HEK293 (cell line): ENCODE measurements around the gene TRPM6.

Experiments
- CTCF ChIA-PET: fragments of 350-600 bp; formaldehyde crosslinking; extraction: SDS; loops from one replicate; lab custom pipeline; 2021; ENCODE audit warnings: antibody characterized with exemption; lab: Yijun Ruan, JAX
- POLR2A ChIA-PET: fragments of 300-600 bp; formaldehyde crosslinking; extraction: SDS; loops from one replicate; lab custom pipeline; 2020; ENCODE audit warnings: antibody characterized with exemption, inconsistent platforms; lab: Yijun Ruan, JAX
- H3K27ac ChIP-seq: fragments of 200-500 bp; sonication (Bioruptor generic); 2 replicates; pipeline ENCODE4 v1.5.1; 2014; ENCODE audit warnings: low read depth, low read length, control low read depth, inconsistent platforms; ENCODE audit errors: extremely low read depth
- H3K36me3 ChIP-seq, 2 experiments: fragments of 200-500 bp in 1 of 2; sonication (Bioruptor generic) in 1 of 2; 1 replicate in 1 of 2; 2 replicates in 1 of 2; pipeline ENCODE4 v1.5.1; 2014 to 2017; ENCODE audit warnings: inconsistent platforms in 2 of 2, low read length in 2 of 2; ENCODE audit not compliant: control insufficient read depth in 2 of 2, insufficient read depth in 1 of 2
- H3K4me1 ChIP-seq: fragments of 200-500 bp; sonication (Bioruptor generic); 2 replicates; pipeline ENCODE4 v1.5.1; 2014; ENCODE audit warnings: mild to moderate bottlenecking, low read length, inconsistent platforms; ENCODE audit not compliant: control insufficient read depth, insufficient read depth
- H3K4me3 ChIP-seq: 2 replicates; pipeline ENCODE4 v1.5.1; 2011; ENCODE audit warnings: low read depth, mild to moderate bottlenecking, control low read depth, low read length, moderate library complexity
- H3K9me3 ChIP-seq: fragments of 200-500 bp; sonication (Bioruptor generic); 2 replicates; pipeline ENCODE4 v1.5.1; 2014; ENCODE audit warnings: low read depth, low read length, inconsistent platforms; ENCODE audit not compliant: control insufficient read depth, insufficient read depth
- HOXC10 ChIP-seq: sonication (generic); formaldehyde crosslinking; IDR thresholded peaks from 2 replicates; pipeline ENCODE4 v1.8.1; 2023; ENCODE audit warnings: mild to moderate bottlenecking, missing genetic modification reagents
- KLF7 ChIP-seq: fragments of 450-650 bp; formaldehyde crosslinking; IDR thresholded peaks from 2 replicates; pipeline ENCODE4 v1.5.1; 2016; ENCODE audit warnings: missing biosample characterization, missing genetic modification characterization, borderline replicate concordance
- MEIS1 ChIP-seq: sonication (generic); formaldehyde crosslinking; IDR thresholded peaks from 2 replicates; pipeline ENCODE4 v1.8.1; 2022; ENCODE audit warnings: missing genetic modification reagents, mild to moderate bottlenecking, borderline replicate concordance
- OVOL3 ChIP-seq: fragments of 450-650 bp; formaldehyde crosslinking; IDR thresholded peaks from 2 replicates; pipeline ENCODE4 v1.5.1; 2016; ENCODE audit warnings: missing biosample characterization, missing genetic modification characterization
- REPIN1 ChIP-seq: fragments of 450-650 bp; formaldehyde crosslinking; IDR thresholded peaks from 2 replicates; pipeline ENCODE4 v1.5.1; 2017; ENCODE audit warnings: missing biosample characterization, missing genetic modification characterization, low read depth
- SCRT2 ChIP-seq: fragments of 450-650 bp; formaldehyde crosslinking; IDR thresholded peaks from 2 replicates; pipeline ENCODE4 v1.5.1; 2016; ENCODE audit warnings: missing biosample characterization, missing genetic modification characterization
- SETDB1 ChIP-seq: IDR thresholded peaks from one replicate; pipeline ENCODE4 v1.6.1; 2017; ENCODE audit warnings: mild to moderate bottlenecking, low read length, moderate library complexity, mixed read lengths; ENCODE audit not compliant: insufficient read length
- YY1 ChIP-seq: fragments of 450-650 bp; formaldehyde crosslinking; IDR thresholded peaks from 2 replicates; pipeline ENCODE4 v1.5.1; 2018; ENCODE audit warnings: missing biosample characterization, missing genetic modification characterization
- ZNF311 ChIP-seq: fragments of 450-650 bp; formaldehyde crosslinking; IDR thresholded peaks from 2 replicates; pipeline ENCODE4 v1.5.1; 2017; ENCODE audit warnings: missing biosample characterization, missing genetic modification characterization, borderline replicate concordance
- ZNF350 ChIP-seq: fragments of 450-650 bp; formaldehyde crosslinking; IDR thresholded peaks from 2 replicates; pipeline ENCODE4 v1.5.0; 2017; ENCODE audit warnings: missing biosample characterization, mild to moderate bottlenecking, missing genetic modification characterization
- ZNF501 ChIP-seq: fragments of 450-650 bp; formaldehyde crosslinking; IDR thresholded peaks from 2 replicates; pipeline ENCODE4 v1.5.1; 2016; ENCODE audit warnings: missing biosample characterization, missing genetic modification characterization
- ZNF521 ChIP-seq: fragments of 450-650 bp; formaldehyde crosslinking; IDR thresholded peaks from 2 replicates; pipeline ENCODE4 v1.5.1; 2017; ENCODE audit warnings: missing biosample characterization, mild to moderate bottlenecking, missing genetic modification characterization
- ZNF544 ChIP-seq: fragments of 450-650 bp; formaldehyde crosslinking; IDR thresholded peaks from 2 replicates; pipeline ENCODE4 v1.5.0; 2017; ENCODE audit warnings: missing biosample characterization, missing genetic modification characterization
- ZNF555 ChIP-seq: fragments of 450-650 bp; formaldehyde crosslinking; conservative IDR thresholded peaks from 2 replicates; pipeline ENCODE4 v1.5.1; 2017; ENCODE audit warnings: missing biosample characterization, mild to moderate bottlenecking, missing genetic modification characterization, inconsistent platforms
- ZNF561 ChIP-seq: fragments of 450-650 bp; IDR thresholded peaks from 2 replicates; pipeline ENCODE4 v1.5.1; 2018; ENCODE audit warnings: missing biosample characterization, missing genetic modification characterization, borderline replicate concordance
- ZNF623 ChIP-seq: fragments of 450-650 bp; formaldehyde crosslinking; IDR thresholded peaks from 2 replicates; pipeline ENCODE4 v1.5.1; 2016; ENCODE audit warnings: missing biosample characterization, missing genetic modification characterization
- ZNF670 ChIP-seq: fragments of 450-650 bp; formaldehyde crosslinking; IDR thresholded peaks from 2 replicates; pipeline ENCODE4 v1.5.1; 2016; ENCODE audit warnings: missing biosample characterization, missing genetic modification characterization, low read depth
- ZNF830 ChIP-seq: fragments of 450-650 bp; IDR thresholded peaks from 2 replicates; pipeline ENCODE4 v1.5.0; 2018; ENCODE audit warnings: missing biosample characterization, missing genetic modification characterization, low read depth, mild to moderate bottlenecking, moderate library complexity
- TF ChIP-seq, protein P1 (sequence below): fragments of 450-650 bp; formaldehyde crosslinking; IDR thresholded peaks from 2 replicates; pipeline ENCODE4 v1.5.1; 2016; ENCODE audit warnings: missing biosample characterization, missing genetic modification characterization
- TF ChIP-seq, protein P2 (sequence below): IDR thresholded peaks from 2 replicates; pipeline ENCODE4 v1.6.1; 2011; ENCODE audit warnings: mild to moderate bottlenecking, low read depth, low read length, borderline replicate concordance

Gene TRPM6

DNA sequence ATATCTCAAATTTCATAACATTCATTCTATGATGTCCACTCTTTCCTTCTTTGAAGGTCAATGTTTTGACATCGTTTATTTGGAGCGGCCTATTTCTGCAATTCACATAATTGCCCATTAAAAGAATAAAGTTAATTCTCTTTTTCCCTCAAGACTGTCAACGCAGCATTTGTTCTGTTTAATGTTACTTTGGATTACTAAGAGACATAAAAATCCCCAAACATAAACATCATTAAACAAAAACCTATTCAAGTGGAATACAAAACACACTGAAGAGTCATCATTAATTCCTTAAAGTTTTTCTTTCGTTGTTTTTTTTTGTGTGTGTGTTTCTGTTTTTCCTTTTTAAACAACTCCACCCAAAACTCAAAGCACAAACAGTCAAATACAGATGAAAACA is 151.1 kb downstream of the TRPM6 start:
- no peak for TF ChIP-seq ZNF561 (tag by site-specific recombination)
- TF ChIP-seq, all 188 proteins: peak for 0
- H3K36me3 ChIP-seq = no peaks in the 10 kb centered on the region
- ChIA-PET CTCF (interaction anchor here (1.6 kb wide), 1 partner anchor 41 kb away, joined by 3 read pairs; no protein-coding TSS in a partner anchor), POLR2A (no interaction called here)
- H3K9me3 ChIP-seq = no peaks in the 10 kb centered on the region
- no peak overlapping the region for H3K27ac ChIP-seq
- no peaks in the 10 kb centered on the region for H3K4me1 ChIP-seq
- H3K4me3 ChIP-seq = no peak overlapping the region

GRCh38 chr9:74735761-74736160 is 152.0 kb downstream of the TRPM6 start:
- TF ChIP-seq SCRT2 (no peak), ZNF544 (no peak), OVOL3 (tag by site-specific recombination) (no peak), ZNF311 (tag by site-specific recombination) (no peak), ZNF830 (tag by site-specific recombination) (no peak), ZNF670 (tag by site-specific recombination) (no peak), ZNF555 (tag by site-specific recombination) (no peak), KLF7 (no peak), YY1 (tag by site-specific recombination) (no peak), SETDB1 (no peak)
- TF ChIP-seq, protein P1, sequence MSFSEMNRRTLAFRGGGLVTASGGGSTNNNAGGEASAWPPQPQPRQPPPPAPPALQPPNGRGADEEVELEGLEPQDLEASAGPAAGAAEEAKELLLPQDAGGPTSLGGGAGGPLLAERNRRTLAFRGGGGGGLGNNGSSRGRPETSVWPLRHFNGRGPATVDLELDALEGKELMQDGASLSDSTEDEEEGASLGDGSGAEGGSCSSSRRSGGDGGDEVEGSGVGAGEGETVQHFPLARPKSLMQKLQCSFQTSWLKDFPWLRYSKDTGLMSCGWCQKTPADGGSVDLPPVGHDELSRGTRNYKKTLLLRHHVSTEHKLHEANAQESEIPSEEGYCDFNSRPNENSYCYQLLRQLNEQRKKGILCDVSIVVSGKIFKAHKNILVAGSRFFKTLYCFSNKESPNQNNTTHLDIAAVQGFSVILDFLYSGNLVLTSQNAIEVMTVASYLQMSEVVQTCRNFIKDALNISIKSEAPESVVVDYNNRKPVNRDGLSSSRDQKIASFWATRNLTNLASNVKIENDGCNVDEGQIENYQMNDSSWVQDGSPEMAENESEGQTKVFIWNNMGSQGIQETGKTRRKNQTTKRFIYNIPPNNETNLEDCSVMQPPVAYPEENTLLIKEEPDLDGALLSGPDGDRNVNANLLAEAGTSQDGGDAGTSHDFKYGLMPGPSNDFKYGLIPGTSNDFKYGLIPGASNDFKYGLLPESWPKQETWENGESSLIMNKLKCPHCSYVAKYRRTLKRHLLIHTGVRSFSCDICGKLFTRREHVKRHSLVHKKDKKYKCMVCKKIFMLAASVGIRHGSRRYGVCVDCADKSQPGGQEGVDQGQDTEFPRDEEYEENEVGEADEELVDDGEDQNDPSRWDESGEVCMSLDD (tag by site-specific recombination) = no peak
- TF ChIP-seq, protein P2, sequence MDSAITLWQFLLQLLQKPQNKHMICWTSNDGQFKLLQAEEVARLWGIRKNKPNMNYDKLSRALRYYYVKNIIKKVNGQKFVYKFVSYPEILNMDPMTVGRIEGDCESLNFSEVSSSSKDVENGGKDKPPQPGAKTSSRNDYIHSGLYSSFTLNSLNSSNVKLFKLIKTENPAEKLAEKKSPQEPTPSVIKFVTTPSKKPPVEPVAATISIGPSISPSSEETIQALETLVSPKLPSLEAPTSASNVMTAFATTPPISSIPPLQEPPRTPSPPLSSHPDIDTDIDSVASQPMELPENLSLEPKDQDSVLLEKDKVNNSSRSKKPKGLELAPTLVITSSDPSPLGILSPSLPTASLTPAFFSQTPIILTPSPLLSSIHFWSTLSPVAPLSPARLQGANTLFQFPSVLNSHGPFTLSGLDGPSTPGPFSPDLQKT = no peak
- Histone ChIP-seq H3K4me3 (no peak overlapping the region), H3K9me3 (no peaks in the 10 kb centered on the region), H3K27ac (no peak overlapping the region), H3K4me1 (no peaks in the 10 kb centered on the region), H3K36me3 (no peaks in the 10 kb centered on the region)
- ChIA-PET CTCF (interaction anchor here (1.6 kb wide), 1 partner anchor 41 kb away, joined by 3 read pairs; no protein-coding TSS in a partner anchor), POLR2A (no interaction called here)

- POLR2A ChIA-PET = no interaction called here
- H3K9me3 ChIP-seq = no peaks in the 10 kb centered on the region
- CTCF ChIA-PET = interaction anchor here (1.7 kb wide), 1 partner anchor 14 kb away, joined by 9 read pairs; no protein-coding TSS in a partner anchor
- H3K36me3 ChIP-seq = no peaks in the 10 kb centered on the region
- no peak overlapping the region for H3K4me3 ChIP-seq
- no peak overlapping the region for H3K27ac ChIP-seq
- no peaks in the 10 kb centered on the region for H3K4me1 ChIP-seq
- TF ChIP-seq ZNF623 (tag by site-specific recombination) (no peak), HOXC10 (CRISPR knock-in tag) (no peak), ZNF521 (tag by site-specific recombination) (no peak), ZNF501 (tag by site-specific recombination) (no peak), REPIN1 (tag by site-specific recombination) (no peak), ZNF350 (no peak), MEIS1 (CRISPR knock-in tag) (no peak)
These were observed 158.5 kb downstream of the TRPM6 start for GRCh38 chr9:74729136-74729695.
